Parathyroid adenoma (tissue), 2 donors: Measurements from ENCODE around the gene TMEM60.
A peak's percentile ranks its signal among the peaks of the same experiment; 100 is the strongest.

ENCODE experiments used
- H2AFZ ChIP-seq: fragments of 300-600 bp; sonication (generic); one replicate; pipeline ENCODE4 v1.7.0; 2017; ENCODE audit warnings: antibody characterized with exemption, mild to moderate bottlenecking
- H3K27ac ChIP-seq: fragments of 300-600 bp; sonication (generic); one replicate; pipeline ENCODE4 v1.7.0; 2017
- H3K27me3 ChIP-seq: fragments of 300-600 bp; sonication (generic); one replicate; pipeline ENCODE4 v1.7.0; 2017; ENCODE audit warnings: low read length; ENCODE audit not compliant: control insufficient read depth, insufficient read depth
- H3K36me3 ChIP-seq: fragments of 300-600 bp; sonication (generic); one replicate; pipeline ENCODE4 v1.7.0; 2017; ENCODE audit warnings: low read length; ENCODE audit not compliant: control insufficient read depth, insufficient read depth
- H3K4me1 ChIP-seq: fragments of 300-600 bp; sonication (generic); one replicate; pipeline ENCODE4 v1.7.0; 2017; ENCODE audit warnings: control low read depth
- H3K4me2 ChIP-seq: fragments of 300-600 bp; sonication (generic); one replicate; pipeline ENCODE4 v1.7.0; 2017; ENCODE audit warnings: low read length
- H3K4me3 ChIP-seq: fragments of 300-600 bp; sonication (generic); one replicate; pipeline ENCODE4 v1.7.0; 2017; ENCODE audit warnings: low read depth, low read length
- H3K79me2 ChIP-seq: fragments of 300-600 bp; sonication (generic); one replicate; pipeline ENCODE4 v1.7.0; 2017; ENCODE audit warnings: control low read depth
- H3K9ac ChIP-seq: fragments of 300-600 bp; sonication (generic); one replicate; pipeline ENCODE4 v1.7.0; 2017; ENCODE audit warnings: mild to moderate bottlenecking
- H3K9me3 ChIP-seq: fragments of 300-600 bp; sonication (generic); one replicate; pipeline ENCODE4 v1.7.0; 2017; ENCODE audit warnings: low read length; ENCODE audit not compliant: control insufficient read depth
- TF ChIP-seq, protein P1 (sequence below): fragments of 300-600 bp; sonication (generic); IDR thresholded peaks from one replicate; pipeline ENCODE4 v1.7.0; 2017; ENCODE audit warnings: antibody characterized with exemption, mild to moderate bottlenecking
- donor health status: primary hyperparathyroidism.

Gene TMEM60

DNA sequence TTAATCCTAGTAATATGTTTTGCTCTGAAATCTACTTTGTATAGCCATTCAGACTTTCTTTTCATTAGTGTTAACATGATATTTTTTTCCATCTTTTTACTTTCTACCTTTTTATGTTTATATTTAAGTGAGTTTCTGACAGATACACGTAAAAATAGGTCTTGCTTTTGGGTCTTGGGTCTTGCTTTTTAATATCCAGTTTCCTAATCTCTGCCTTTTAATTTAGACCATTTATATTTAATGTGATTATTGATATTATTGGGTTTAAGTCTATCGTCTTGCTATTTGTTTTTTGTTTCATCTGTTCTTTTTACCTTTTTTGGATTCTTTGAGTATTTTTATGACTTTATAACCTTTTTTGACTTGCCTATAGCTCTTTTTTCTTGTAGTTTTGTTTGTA is 8.2 kb upstream of the TMEM60 start:
- Histone ChIP-seq H3K4me1 (no peaks in the 10 kb centered on the region), H3K4me3 (no peak overlapping the region), H3K9ac (no peak overlapping the region), H3K79me2 (peaks cover 38% of the 10 kb centered on the region), H2AFZ (no peak overlapping the region), H3K27me3 (no peaks in the 10 kb centered on the region), H3K36me3 (no peaks in the 10 kb centered on the region), H3K4me2 (no peak overlapping the region), H3K27ac (no peak overlapping the region), H3K9me3 (peaks cover 6% of the 10 kb centered on the region)
- TF ChIP-seq, protein P1, sequence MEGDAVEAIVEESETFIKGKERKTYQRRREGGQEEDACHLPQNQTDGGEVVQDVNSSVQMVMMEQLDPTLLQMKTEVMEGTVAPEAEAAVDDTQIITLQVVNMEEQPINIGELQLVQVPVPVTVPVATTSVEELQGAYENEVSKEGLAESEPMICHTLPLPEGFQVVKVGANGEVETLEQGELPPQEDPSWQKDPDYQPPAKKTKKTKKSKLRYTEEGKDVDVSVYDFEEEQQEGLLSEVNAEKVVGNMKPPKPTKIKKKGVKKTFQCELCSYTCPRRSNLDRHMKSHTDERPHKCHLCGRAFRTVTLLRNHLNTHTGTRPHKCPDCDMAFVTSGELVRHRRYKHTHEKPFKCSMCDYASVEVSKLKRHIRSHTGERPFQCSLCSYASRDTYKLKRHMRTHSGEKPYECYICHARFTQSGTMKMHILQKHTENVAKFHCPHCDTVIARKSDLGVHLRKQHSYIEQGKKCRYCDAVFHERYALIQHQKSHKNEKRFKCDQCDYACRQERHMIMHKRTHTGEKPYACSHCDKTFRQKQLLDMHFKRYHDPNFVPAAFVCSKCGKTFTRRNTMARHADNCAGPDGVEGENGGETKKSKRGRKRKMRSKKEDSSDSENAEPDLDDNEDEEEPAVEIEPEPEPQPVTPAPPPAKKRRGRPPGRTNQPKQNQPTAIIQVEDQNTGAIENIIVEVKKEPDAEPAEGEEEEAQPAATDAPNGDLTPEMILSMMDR: no peak

DNA sequence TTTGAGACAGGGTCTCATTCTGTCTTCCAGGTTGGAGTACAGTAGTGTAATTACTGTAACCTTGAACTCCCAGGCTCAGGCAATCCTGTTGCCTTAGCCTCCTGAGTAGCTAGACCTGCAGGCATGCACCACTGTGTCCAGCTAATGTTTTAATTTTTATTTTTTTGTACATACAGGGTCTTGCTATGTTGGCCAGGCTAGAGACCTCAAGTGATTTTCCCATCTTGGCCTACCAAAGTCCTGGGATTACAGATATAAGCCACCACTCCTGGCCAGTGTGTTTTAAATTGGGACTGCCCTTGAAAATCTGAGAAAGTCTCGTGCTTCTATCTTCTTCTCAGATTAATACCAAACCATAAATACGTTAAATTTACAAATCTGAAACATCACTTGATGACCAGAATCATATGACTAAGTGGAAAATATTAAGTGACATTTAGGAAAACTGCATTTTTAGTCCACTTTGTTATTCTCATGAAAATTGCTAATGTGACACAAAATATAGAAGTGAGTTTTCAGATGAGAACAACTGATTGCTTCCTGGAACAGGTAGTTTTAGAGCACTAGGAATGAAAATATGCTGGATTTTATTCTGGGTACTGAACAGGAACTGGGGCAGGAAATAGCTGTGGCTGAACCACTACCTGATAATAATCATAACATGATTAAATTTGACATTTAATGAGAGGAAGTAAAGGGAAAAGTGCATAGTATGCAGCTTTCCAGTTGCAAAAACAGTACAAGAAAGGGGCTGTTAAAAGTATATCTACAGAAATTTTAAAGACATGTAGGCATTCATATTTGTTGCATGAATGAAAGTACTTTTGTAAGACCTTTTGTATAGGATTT is 4.5 kb upstream of the TMEM60 start:
- Histone ChIP-seq H3K36me3 (no peaks in the 10 kb centered on the region), H3K4me1 (peaks cover 5% of the 10 kb centered on the region), H2AFZ (no peak overlapping the region), H3K9ac (no peak overlapping the region), H3K79me2 (peaks cover 23% of the 10 kb centered on the region), H3K27me3 (no peaks in the 10 kb centered on the region), H3K9me3 (peaks cover 6% of the 10 kb centered on the region), H3K27ac (no peak overlapping the region), H3K4me3 (no peak overlapping the region), H3K4me2 (no peak overlapping the region)
- TF ChIP-seq, protein P1: no peak

DNA sequence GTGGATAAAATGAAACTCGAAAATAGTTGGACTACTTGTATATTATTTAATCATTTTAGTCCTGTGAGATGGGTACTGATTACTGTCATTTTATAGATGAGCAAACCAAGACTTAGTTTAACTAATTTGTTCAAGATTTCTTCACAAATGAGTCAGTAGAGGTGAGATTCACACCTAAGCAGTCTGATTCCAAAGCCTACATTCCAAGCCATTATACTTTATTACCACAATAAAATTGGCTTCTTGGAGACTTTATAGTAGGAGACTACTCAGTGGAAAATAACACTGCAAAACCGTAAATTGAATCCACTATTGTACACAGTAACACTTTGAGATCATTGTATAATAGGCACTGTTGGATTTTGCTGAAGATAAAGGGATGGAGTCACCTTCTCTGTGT is 2.5 kb upstream of the TMEM60 start:
- no peaks in the 10 kb centered on the region for H3K27me3 ChIP-seq
- H3K9me3 ChIP-seq: no peaks in the 10 kb centered on the region
- TF ChIP-seq, protein P1: no peak
- no peaks in the 10 kb centered on the region for H3K36me3 ChIP-seq
- no peak overlapping the region for H3K4me2 ChIP-seq
- H3K4me3 ChIP-seq: no peak overlapping the region
- no peak overlapping the region for H3K27ac ChIP-seq
- H3K9ac ChIP-seq: no peak overlapping the region
- peaks cover 16% of the 10 kb centered on the region for H3K79me2 ChIP-seq
- H2AFZ ChIP-seq: no peak overlapping the region
- H3K4me1 ChIP-seq: peaks cover 5% of the 10 kb centered on the region

DNA sequence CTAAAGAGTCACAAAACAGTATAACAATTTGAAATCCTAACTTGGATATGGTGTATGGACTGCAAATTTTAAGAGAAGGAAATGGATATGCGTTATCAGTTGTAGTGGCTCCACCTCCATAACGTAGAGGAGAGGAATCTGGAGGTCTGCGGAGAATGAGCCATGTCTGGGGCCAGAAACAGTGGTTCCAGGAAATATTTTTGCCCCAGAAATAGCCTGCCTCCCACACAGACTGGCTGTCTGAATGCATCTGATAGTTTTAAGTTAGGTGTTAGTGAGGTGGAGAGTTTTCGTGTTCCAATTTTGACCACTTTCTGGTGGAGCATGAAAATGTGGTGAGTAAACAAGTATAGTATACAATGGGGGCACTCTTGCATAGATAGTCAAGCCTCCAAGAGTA is 1.9 kb upstream of the TMEM60 start:
- peaks cover 5% of the 10 kb centered on the region for H3K4me1 ChIP-seq
- no peaks in the 10 kb centered on the region for H3K36me3 ChIP-seq
- peak overlapping the region; percentile 82 for H2AFZ ChIP-seq
- TF ChIP-seq, protein P1: no peak
- H3K4me2 ChIP-seq: peak overlapping the region; percentile 88
- no peaks in the 10 kb centered on the region for H3K27me3 ChIP-seq
- H3K4me3 ChIP-seq: peak overlapping the region; percentile 96
- peaks cover 16% of the 10 kb centered on the region for H3K79me2 ChIP-seq
- no peak overlapping the region for H3K9ac ChIP-seq
- no peaks in the 10 kb centered on the region for H3K9me3 ChIP-seq
- no peak overlapping the region for H3K27ac ChIP-seq
